ENCODE results near the gene RTBDN. TPM values are rescaled to one million over a fixed set of nuclear protein-coding genes. Genes with fewer than 3 reads are reported as not detected.

RTBDN gene
- total RNA-seq, 4 donors from 2014 or later: not detected

GRCh38 chr19:12778905-12779161 lies 55.5 kb downstream of the RTBDN start:
- Histone ChIP-seq H3K4me3 (peak overlapping the region in 3 of 4 donors; percentile 58 to 74 (median 65)), H3K4me1 (peaks cover 35 to 56% of the 10 kb centered on the region in 2 donors), H3K27me3 (no peaks in the 10 kb centered on the region), H3K27ac (peak overlapping the region; percentile 87 to 94 (median 92)), H3K9me3 (no peaks in the 10 kb centered on the region), H3K36me3 (no peaks in the 10 kb centered on the region)
- no peak for TF ChIP-seq POLR2A (IDR thresholded peaks at IDR 0.05)
- intact Hi-C loops (cut with DNase I; ENCODE audit: low total_unique reads): loop anchor here (1.0 to 10.0 kb wide), 2 partner anchors 17 to 1786 kb away; no protein-coding TSS in a partner anchor
- DNase-seq (no peak), ATAC-seq (no peak)
- in situ Hi-C loops (cut with MboI; ENCODE audit: low sequenced_read_pairs in 4 of 4): no loop called here

GRCh38 chr19:12778017-12778904 lies 56.1 kb downstream of the RTBDN start:
- Histone ChIP-seq H3K4me1 (peaks cover 36 to 56% of the 10 kb centered on the region in 2 donors), H3K4me3 (peak overlapping the region; percentile 58 to 76 (median 70)), H3K27ac (peak overlapping the region; percentile 87 to 94 (median 92)), H3K27me3 (no peaks in the 10 kb centered on the region), H3K36me3 (no peaks in the 10 kb centered on the region), H3K9me3 (no peaks in the 10 kb centered on the region)
- in situ Hi-C loops (cut with MboI; ENCODE audit: low sequenced_read_pairs in 4 of 4): no loop called here
- TF ChIP-seq POLR2A (IDR thresholded peaks at IDR 0.05) (peak; percentile 31 to 43), CTCF (IDR thresholded peaks at IDR 0.05 in 4 of 5, conservative IDR thresholded peaks at IDR 0.05 in 1 of 5) (no peak)
- intact Hi-C loops (cut with DNase I; ENCODE audit: low total_unique reads): loop anchor here (1.0 to 10.0 kb wide), 2 partner anchors 18 to 1787 kb away; no protein-coding TSS in a partner anchor
- peak in 1 of 2 donors; percentile 66 for DNase-seq
- peak; percentile 23 to 24 for ATAC-seq

- peaks cover 44 to 57% of the 10 kb centered on the region in 2 donors for H3K4me1 ChIP-seq
Observed at GRCh38 chr19:12777217-12778016, 57.0 kb downstream of the RTBDN start.

More at GRCh38 chr19:12777217-12778016, 57.0 kb downstream of the RTBDN start:
- in situ Hi-C loops (cut with MboI; ENCODE audit: low sequenced_read_pairs in 4 of 4): no loop called here
- Histone ChIP-seq H3K9me3 (no peaks in the 10 kb centered on the region), H3K27ac (peak overlapping the region; percentile 87 to 94 (median 92)), H3K4me3 (peak overlapping the region; percentile 58 to 76 (median 70)), H3K27me3 (no peaks in the 10 kb centered on the region), H3K36me3 (no peaks in the 10 kb centered on the region)
- DNase-seq (peak in 1 of 2 donors; percentile 66), ATAC-seq (peak; percentile 28 to 38)
- intact Hi-C loops (cut with DNase I; ENCODE audit: low total_unique reads): loop anchor here (1.0 to 10.0 kb wide), 2 partner anchors 19 to 1787 kb away; no protein-coding TSS in a partner anchor
- TF ChIP-seq CTCF (IDR thresholded peaks at IDR 0.05 in 4 of 5, conservative IDR thresholded peaks at IDR 0.05 in 1 of 5): peak; percentile 93 to 98 (median 96)
- TF ChIP-seq POLR2A (IDR thresholded peaks at IDR 0.05): no peak

Small RNA genes lying within 50 kb of the gene (microRNA-seq; reads per million reads assigned to microRNA genes)
- gene MIR5684 (ENCODE audit: borderline replicate concordance in 2 of 2): 0 reads per million in 2 donors
- gene MIR6794 (ENCODE audit: borderline replicate concordance in 2 of 2): 0 reads per million in 2 donors

Other genes starting within 250 kb of the RTBDN start
- 1 to 10 TPM; 2.5 to 4.9 (median 2.9) TPM for gene ZNF490, start 223.8 kb downstream of the RTBDN start, total RNA-seq
- gene ZNF791, start 223.7 kb downstream of the RTBDN start, total RNA-seq: 10 to 100 TPM in 1 of 4 donors, 1 to 10 TPM in 3; 7.6 to 10.9 (median 8.8) TPM
- 10 to 100 TPM; 18.0 to 34.2 (median 29.3) TPM for gene MAN2B1, start 167.8 kb downstream of the RTBDN start, total RNA-seq
- gene WDR83, start 167.8 kb downstream of the RTBDN start, total RNA-seq: 1 to 10 TPM; 2.2 to 8.4 (median 3.7) TPM
- gene DHPS, start 152.7 kb downstream of the RTBDN start, total RNA-seq: 100 to 1,000 TPM; 115 to 184 (median 127) TPM
- gene GNG14, start 146.6 kb downstream of the RTBDN start, total RNA-seq: not detected
- gene FBXW9, start 137.9 kb downstream of the RTBDN start, total RNA-seq: 1 to 10 TPM; 2.5 to 5.8 (median 3.3) TPM
- gene TNPO2, start 110.6 kb downstream of the RTBDN start, total RNA-seq: 10 to 100 TPM; 32.1 to 49.9 (median 42.0) TPM
- gene TRIR, start 99.9 kb downstream of the RTBDN start, total RNA-seq: 100 to 1,000 TPM; 260 to 354 (median 297) TPM
- 10 to 100 TPM; 52.6 to 85.1 (median 70.5) TPM for gene GET3, start 97.1 kb downstream of the RTBDN start, total RNA-seq
- under 1 TPM in 1 of 4 donors, not detected in 3; 0.63 TPM for gene BEST2, start 82.8 kb downstream of the RTBDN start, total RNA-seq
- gene HOOK2, start 59.0 kb downstream of the RTBDN start, total RNA-seq: 10 to 100 TPM; 12.3 to 23.4 (median 17.6) TPM
- gene JUNB, start 43.1 kb downstream of the RTBDN start, total RNA-seq: 100 to 1,000 TPM in 2 of 4 donors, 10 to 100 TPM in 2; 59.0 to 200 (median 128) TPM
- gene PRDX2, start 32.8 kb downstream of the RTBDN start, total RNA-seq: 100 to 1,000 TPM; 357 to 551 (median 406) TPM
- not detected for gene THSD8, start 32.5 kb downstream of the RTBDN start, total RNA-seq
- gene RNASEH2A, start 28.0 kb downstream of the RTBDN start, total RNA-seq: 1 to 10 TPM; 1.0 to 3.9 (median 2.4) TPM
- gene MAST1, start 3.9 kb upstream of the RTBDN start, total RNA-seq: not detected
- gene DNASE2, start 46.9 kb upstream of the RTBDN start, total RNA-seq: 10 to 100 TPM; 11.9 to 44.3 (median 15.4) TPM
- gene KLF1, start 52.6 kb upstream of the RTBDN start, total RNA-seq: not detected
- 10 to 100 TPM; 35.6 to 83.8 (median 54.1) TPM for gene GCDH, start 56.6 kb upstream of the RTBDN start, total RNA-seq
- not detected for gene SYCE2, start 84.7 kb upstream of the RTBDN start, total RNA-seq
- 10 to 100 TPM; 40.7 to 68.8 (median 62.3) TPM for gene FARSA, start 99.1 kb upstream of the RTBDN start, total RNA-seq
- 100 to 1,000 TPM; 110 to 195 (median 135) TPM for gene CALR, start 104.0 kb upstream of the RTBDN start, total RNA-seq
- gene RAD23A, start 111.3 kb upstream of the RTBDN start, total RNA-seq: 100 to 1,000 TPM; 618 to 949 (median 780) TPM
- gene GADD45GIP1, start 122.6 kb upstream of the RTBDN start, total RNA-seq: 10 to 100 TPM; 50.7 to 71.0 (median 61.4) TPM
- gene DAND5, start 135.0 kb upstream of the RTBDN start, total RNA-seq: not detected
- gene NFIX, start 160.9 kb upstream of the RTBDN start, total RNA-seq: 100 to 1,000 TPM in 2 of 4 donors, 10 to 100 TPM in 2; 31.9 to 128 (median 105) TPM

Data from gastrocnemius medialis (tissue), 4 donors.